Chondrocyte (in vitro differentiated cells): ENCODE measurements around the gene SLC20A1. TPM values are rescaled to one million over a fixed set of nuclear protein-coding genes. Genes with fewer than 3 reads are reported as not detected.
"Not testable (repeated sequence)": the region's sequence is repeated elsewhere in the genome, so short reads cannot be mapped to it uniquely, and the experiment has no call there.

Source experiments
- DNase-seq: peaks from one replicate; pipeline ENCODE4 v3.0.0; 2021; ENCODE audit warnings: mixed read lengths, low spot score
- H3K27ac Mint-ChIP-seq: one replicate; pipeline ENCODE4 v1.8.0; 2021; ENCODE audit warnings: mild to moderate bottlenecking, moderate library complexity, mixed read lengths; ENCODE audit not compliant: unreplicated experiment
- H3K27me3 Mint-ChIP-seq: 2 replicates; pipeline ENCODE4 v1.8.0; 2021; ENCODE audit warnings: low read depth, mixed read lengths
- H3K36me3 Mint-ChIP-seq: 2 replicates; pipeline ENCODE4 v1.8.0; 2021; ENCODE audit warnings: low read depth, mixed read lengths
- H3K4me1 Mint-ChIP-seq: 2 replicates; pipeline ENCODE4 v1.8.0; 2021; ENCODE audit warnings: low read depth, mild to moderate bottlenecking, mixed read lengths
- H3K4me3 Mint-ChIP-seq: one replicate; pipeline ENCODE4 v1.8.0; 2021; ENCODE audit warnings: mild to moderate bottlenecking, moderate library complexity, mixed read lengths; ENCODE audit not compliant: unreplicated experiment
- H3K9me3 Mint-ChIP-seq: 2 replicates; pipeline ENCODE4 v1.8.0; 2021; ENCODE audit warnings: low read depth, mixed read lengths
- CTCF ChIP-seq: fragments of 200-600 bp; sonication (generic); IDR thresholded peaks from 2 replicates; pipeline ENCODE4 v1.5.0; 2021; ENCODE audit warnings: antibody characterized with exemption, mild to moderate bottlenecking, moderate library complexity
- total RNA-seq: library from RNA; stranded (reverse); gene quantifications from 3 replicates; pipeline ENCODE4 v1.2.1, GENCODE V29; 2021

SLC20A1 gene
- total RNA-seq, 1 donor from 2014 or later = 62.2 TPM

GRCh38 chr2:112662704-112663103, 17.0 kb downstream of the SLC20A1 start:
- peaks cover 11% of the 10 kb centered on the region for H3K4me1 Mint-ChIP-seq
- no peak for TF ChIP-seq CTCF
- H3K36me3 Mint-ChIP-seq = peaks cover 39% of the 10 kb centered on the region
- no peak overlapping the region for H3K4me3 Mint-ChIP-seq
- no peaks in the 10 kb centered on the region for H3K27me3 Mint-ChIP-seq
- no peaks in the 10 kb centered on the region for H3K9me3 Mint-ChIP-seq
- DNase-seq = no peak
- no peak overlapping the region for H3K27ac Mint-ChIP-seq

- H3K4me1 Mint-ChIP-seq = peaks cover 8% of the 10 kb centered on the region
- TF ChIP-seq CTCF = no peak
- H3K36me3 Mint-ChIP-seq = peaks cover 34% of the 10 kb centered on the region
- DNase-seq = no peak
- H3K9me3 Mint-ChIP-seq = no peaks in the 10 kb centered on the region
- no peak overlapping the region for H3K4me3 Mint-ChIP-seq
- no peak overlapping the region for H3K27ac Mint-ChIP-seq
- H3K27me3 Mint-ChIP-seq = no peaks in the 10 kb centered on the region
These were observed 18.9 kb downstream of the SLC20A1 start for GRCh38 chr2:112664689-112665088.

GRCh38 chr2:112665113-112665780, 19.5 kb downstream of the SLC20A1 start:
- no peak for DNase-seq
- H3K27me3 Mint-ChIP-seq = no peaks in the 10 kb centered on the region
- H3K4me1 Mint-ChIP-seq = peaks cover 7% of the 10 kb centered on the region
- no peak for TF ChIP-seq CTCF
- no peaks in the 10 kb centered on the region for H3K9me3 Mint-ChIP-seq
- H3K36me3 Mint-ChIP-seq = peaks cover 30% of the 10 kb centered on the region
- peak overlapping the region; percentile 68 for H3K27ac Mint-ChIP-seq
- no peak overlapping the region for H3K4me3 Mint-ChIP-seq

- Mint-ChIP-seq H3K4me3 (no peak overlapping the region), H3K4me1 (no peaks in the 10 kb centered on the region), H3K27me3 (no peaks in the 10 kb centered on the region), H3K27ac (no peak overlapping the region), H3K36me3 (peaks cover 22% of the 10 kb centered on the region), H3K9me3 (no peaks in the 10 kb centered on the region)
- TF ChIP-seq CTCF = no peak
- DNase-seq = no peak
These were observed 21.0 kb downstream of the SLC20A1 start for GRCh38 chr2:112666761-112667122.

- not testable (repeated sequence) for H3K4me1 Mint-ChIP-seq, H3K4me3 Mint-ChIP-seq, DNase-seq, H3K27me3 Mint-ChIP-seq, H3K9me3 Mint-ChIP-seq, H3K27ac Mint-ChIP-seq
- H3K36me3 Mint-ChIP-seq = peaks cover 18% of the 10 kb centered on the region
These were observed 21.8 kb downstream of the SLC20A1 start for GRCh38 chr2:112667540-112667939.

- H3K27me3 Mint-ChIP-seq = no peaks in the 10 kb centered on the region
- TF ChIP-seq CTCF = no peak
- peaks cover 4% of the 10 kb centered on the region for H3K36me3 Mint-ChIP-seq
- H3K27ac Mint-ChIP-seq = no peak overlapping the region
- no peak overlapping the region for H3K4me3 Mint-ChIP-seq
- no peaks in the 10 kb centered on the region for H3K9me3 Mint-ChIP-seq
- no peaks in the 10 kb centered on the region for H3K4me1 Mint-ChIP-seq
- no peak for DNase-seq
These were observed 23.9 kb downstream of the SLC20A1 start for GRCh38 chr2:112669667-112670066.
